Naive thymus-derived CD8-positive, alpha-beta T cell (primary cell): ENCODE results near the gene SH3RF2. TPM values are rescaled to one million over a fixed set of nuclear protein-coding genes. Genes with fewer than 3 reads are reported as not detected.
"Not testable (repeated sequence)": the region's sequence is repeated elsewhere in the genome, so short reads cannot be mapped to it uniquely, and the experiment has no call there.

ENCODE experiments used
- ATAC-seq, 2 donors: fragments of 150-1000 bp; cut with Tn5 transposase in 1 of 2; sonication (Bioruptor Pico), chemical (Tn5 transposase) in 1 of 2; 1 replicate in 1 of 2; 2 replicates in 1 of 2; pipeline ENCODE4 v1.10.0; 2021; ENCODE audit warnings: mild to moderate bottlenecking in 2 of 2, moderate library complexity in 2 of 2
- POLR2A ChIA-PET: fragments of 350-600 bp; sonication (Branson Sonifier 250); formaldehyde crosslinking; loops from one replicate; lab custom pipeline; 2021; ENCODE audit warnings: antibody characterized with exemption; lab: Charles Lee
- DNase-seq, 10 donors: peaks; one replicate each; pipeline versions ENCODE4 v3.0.0 to v3.0.0-alpha.2; 2020 to 2022
- H3K27ac Mint-ChIP-seq, 10 donors: one replicate each; pipeline ENCODE4 v1.8.0; 2020 to 2022; ENCODE audit warnings: mild to moderate bottlenecking in 10 of 10, mixed read lengths in 10 of 10, moderate library complexity in 4 of 10, inconsistent platforms in 1 of 10
- H3K27me3 Mint-ChIP-seq, 5 donors: one replicate each; pipeline ENCODE4 v1.8.0; 2021 to 2022; ENCODE audit warnings: mixed read lengths in 5 of 5
- H3K36me3 Mint-ChIP-seq, 3 donors: one replicate each; pipeline ENCODE4 v1.8.0; 2020 to 2022; ENCODE audit warnings: mixed read lengths in 3 of 3, mild to moderate bottlenecking in 2 of 3, inconsistent platforms in 1 of 3
- H3K4me1 Mint-ChIP-seq, 4 donors: one replicate each; pipeline ENCODE4 v1.8.0; 2021 to 2022; ENCODE audit warnings: mixed read lengths in 4 of 4
- H3K4me3 Mint-ChIP-seq, 10 donors: one replicate each; pipeline ENCODE4 v1.8.0; 2020 to 2022; ENCODE audit warnings: mild to moderate bottlenecking in 10 of 10, mixed read lengths in 10 of 10, moderate library complexity in 6 of 10, inconsistent platforms in 1 of 10
- H3K9me3 Mint-ChIP-seq, 9 donors: one replicate each; pipeline ENCODE4 v1.8.0; 2020 to 2022; ENCODE audit warnings: mixed read lengths in 9 of 9, mild to moderate bottlenecking in 3 of 9, inconsistent platforms in 1 of 9, moderate library complexity in 1 of 9
- polyA plus RNA-seq, 3 donors: library from polyadenylated mRNA; unstranded; fragments of 300-500 nt; fragmentation: Illumina TruSeq; gene quantifications; one replicate each; pipeline ENCODE4 v1.2.3, GENCODE V29; 2021
- total RNA-seq, 8 experiments: library from RNA in 2 of 8; stranded (reverse) in 2 of 8; gene quantifications; one replicate each; pipeline ENCODE4 v1.2.3 and lab custom pipeline; 2021 to 2026

SH3RF2 gene, protein sequence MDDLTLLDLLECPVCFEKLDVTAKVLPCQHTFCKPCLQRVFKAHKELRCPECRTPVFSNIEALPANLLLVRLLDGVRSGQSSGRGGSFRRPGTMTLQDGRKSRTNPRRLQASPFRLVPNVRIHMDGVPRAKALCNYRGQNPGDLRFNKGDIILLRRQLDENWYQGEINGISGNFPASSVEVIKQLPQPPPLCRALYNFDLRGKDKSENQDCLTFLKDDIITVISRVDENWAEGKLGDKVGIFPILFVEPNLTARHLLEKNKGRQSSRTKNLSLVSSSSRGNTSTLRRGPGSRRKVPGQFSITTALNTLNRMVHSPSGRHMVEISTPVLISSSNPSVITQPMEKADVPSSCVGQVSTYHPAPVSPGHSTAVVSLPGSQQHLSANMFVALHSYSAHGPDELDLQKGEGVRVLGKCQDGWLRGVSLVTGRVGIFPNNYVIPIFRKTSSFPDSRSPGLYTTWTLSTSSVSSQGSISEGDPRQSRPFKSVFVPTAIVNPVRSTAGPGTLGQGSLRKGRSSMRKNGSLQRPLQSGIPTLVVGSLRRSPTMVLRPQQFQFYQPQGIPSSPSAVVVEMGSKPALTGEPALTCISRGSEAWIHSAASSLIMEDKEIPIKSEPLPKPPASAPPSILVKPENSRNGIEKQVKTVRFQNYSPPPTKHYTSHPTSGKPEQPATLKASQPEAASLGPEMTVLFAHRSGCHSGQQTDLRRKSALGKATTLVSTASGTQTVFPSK
- not detected for total RNA-seq
- polyA plus RNA-seq = not detected
- total RNA-seq (lab: John Stamatoyannopoulos, UW) = 0 to 0.09 (median 0) reads per million in 6 experiments

DNA sequence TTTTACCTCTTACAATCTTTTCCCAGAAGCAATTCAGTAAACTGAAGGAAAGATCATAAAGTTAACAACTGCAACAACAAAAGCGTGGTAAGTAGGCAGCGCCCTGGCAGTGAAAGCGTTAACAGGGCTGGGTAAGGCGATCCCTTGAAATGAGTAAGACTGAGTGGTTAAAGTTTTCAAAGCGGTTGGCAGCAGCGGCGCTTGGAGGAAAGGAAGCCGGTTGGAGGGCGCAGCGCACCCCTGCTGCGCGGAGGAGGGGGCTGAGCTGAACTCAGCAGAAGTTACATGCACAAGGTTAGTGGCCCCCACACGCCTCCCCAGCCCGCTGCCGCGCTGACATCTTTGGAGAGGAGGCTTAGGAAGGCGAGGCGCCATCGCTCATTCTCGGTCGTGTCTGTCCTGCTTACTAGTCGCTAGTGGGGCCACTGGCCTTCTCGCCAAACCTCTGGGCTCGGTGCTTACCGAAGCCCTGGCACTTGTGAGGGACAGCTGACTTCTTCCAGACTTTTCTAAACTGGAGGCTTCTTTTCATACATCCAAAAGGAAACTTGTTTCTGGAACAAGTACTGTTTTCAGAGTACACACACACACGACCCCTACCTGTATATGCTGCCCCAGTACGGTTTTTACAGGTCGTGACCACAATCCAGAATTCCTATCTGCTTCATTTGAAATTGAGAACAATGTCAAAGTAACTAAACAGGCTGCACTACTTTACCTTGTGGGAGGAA, at the start of gene SH3RF2:
Gene SH3RF2, plus strand, starts transcription at position 178 of the 731 bp plus-strand sequence. CDS start 1,351 bp downstream, outside the sequence.
- H3K9me3 Mint-ChIP-seq = peaks cover 0 to 8% (median 0%) of the 10 kb centered on the region in 9 donors
- H3K27ac Mint-ChIP-seq = peak within 1 kb of the TSS in 1 of 10 donors; percentile 90
- DNase-seq (no peak), ATAC-seq (no peak)
- peaks cover 3 to 6% (median 4%) of the 10 kb centered on the region in 4 donors for H3K4me1 Mint-ChIP-seq
- H3K27me3 Mint-ChIP-seq = peaks cover 20 to 61% (median 29%) of the 10 kb centered on the region in 5 donors
- no peaks in the 10 kb centered on the region for H3K36me3 Mint-ChIP-seq
- POLR2A ChIA-PET = no interaction called here
- peak within 1 kb of the TSS in 2 of 10 donors; percentile 6 to 24 for H3K4me3 Mint-ChIP-seq

DNA sequence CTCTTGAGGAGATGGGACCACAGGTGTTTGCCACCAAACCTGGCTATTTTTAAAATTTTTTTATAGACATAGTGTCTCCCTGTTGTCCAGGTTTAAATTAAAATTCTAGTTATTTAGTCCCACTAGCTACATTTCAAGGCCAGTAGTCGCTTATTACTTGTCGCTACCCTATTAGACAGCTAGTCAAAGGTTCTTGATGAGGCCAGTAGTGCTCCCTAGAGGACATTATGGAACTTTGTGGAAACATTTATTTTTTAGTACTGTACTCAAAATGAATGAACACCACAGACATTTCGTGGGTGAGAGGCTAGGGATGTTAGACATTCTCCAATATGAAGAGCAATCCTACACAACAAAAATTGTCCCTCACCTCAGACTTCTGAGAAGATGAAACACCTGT, 49.2 kb upstream of the SH3RF2 start:
- Mint-ChIP-seq H3K4me1 (no peaks in the 10 kb centered on the region), H3K9me3 (peaks cover 0 to 21% (median 12%) of the 10 kb centered on the region in 9 donors), H3K36me3 (peaks cover 0 to 16% (median 0%) of the 10 kb centered on the region in 3 donors), H3K27ac (no peak overlapping the region), H3K4me3 (no peak overlapping the region), H3K27me3 (peaks cover 0 to 9% (median 6%) of the 10 kb centered on the region in 5 donors)
- POLR2A ChIA-PET = no interaction called here
- DNase-seq = no peak
- no peak for ATAC-seq

DNA sequence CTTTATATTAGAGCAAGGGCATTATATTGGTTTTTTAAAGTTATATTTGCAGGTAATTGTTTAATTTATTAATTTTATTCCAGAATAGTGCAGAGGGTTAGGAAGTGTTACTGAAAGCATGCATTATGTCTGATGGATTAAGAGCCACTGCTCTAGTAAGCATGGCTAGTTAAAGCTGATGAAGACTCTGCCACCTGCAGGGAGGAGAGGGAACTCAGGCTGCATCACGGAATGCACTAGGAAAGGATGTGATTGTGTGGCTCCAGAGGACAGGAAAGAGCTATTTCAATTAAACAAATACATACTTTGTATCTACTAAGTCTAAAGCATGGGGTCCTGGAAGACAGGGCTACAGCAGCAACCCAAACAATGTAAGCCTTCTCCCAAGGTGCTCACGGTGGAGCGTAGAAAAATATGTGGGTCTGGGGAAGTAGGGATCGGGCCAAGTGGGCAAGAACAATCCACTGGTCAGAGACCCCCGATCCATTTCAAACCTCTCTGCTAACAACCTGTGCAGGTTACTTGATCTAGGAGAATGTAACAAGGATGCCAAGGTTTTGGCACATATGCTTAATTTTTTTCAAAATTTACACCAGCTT, 48.3 kb upstream of the SH3RF2 start:
- Mint-ChIP-seq H3K36me3 (peaks cover 0 to 20% (median 0%) of the 10 kb centered on the region in 3 donors), H3K4me3 (no peak overlapping the region), H3K9me3 (peaks cover 0 to 21% (median 12%) of the 10 kb centered on the region in 9 donors), H3K4me1 (no peaks in the 10 kb centered on the region), H3K27ac (no peak overlapping the region), H3K27me3 (peaks cover 0 to 9% (median 7%) of the 10 kb centered on the region in 5 donors)
- POLR2A ChIA-PET = no interaction called here
- no peak for ATAC-seq
- no peak for DNase-seq

DNA sequence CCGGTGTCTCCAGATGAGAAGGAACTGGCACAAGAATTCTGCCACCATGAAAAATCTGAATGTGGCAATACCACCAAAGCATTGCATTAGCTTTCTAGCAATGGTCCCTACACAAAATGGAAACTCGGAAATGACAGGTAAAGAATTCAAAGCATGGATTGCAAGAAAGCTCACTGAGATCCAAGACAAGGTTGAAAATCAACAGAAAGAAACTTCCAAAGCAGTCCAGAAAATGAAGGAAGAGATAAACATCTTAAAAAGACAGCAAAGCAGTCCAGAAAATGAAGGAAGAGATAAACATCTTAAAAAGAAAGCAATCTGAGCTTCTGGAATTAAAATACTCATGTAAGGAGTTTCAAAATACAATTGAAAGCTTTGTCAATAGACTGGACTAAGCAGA, 46.8 kb upstream of the SH3RF2 start:
- H3K27me3 Mint-ChIP-seq = peaks cover 5 to 9% (median 7%) of the 10 kb centered on the region in 5 donors

DNA sequence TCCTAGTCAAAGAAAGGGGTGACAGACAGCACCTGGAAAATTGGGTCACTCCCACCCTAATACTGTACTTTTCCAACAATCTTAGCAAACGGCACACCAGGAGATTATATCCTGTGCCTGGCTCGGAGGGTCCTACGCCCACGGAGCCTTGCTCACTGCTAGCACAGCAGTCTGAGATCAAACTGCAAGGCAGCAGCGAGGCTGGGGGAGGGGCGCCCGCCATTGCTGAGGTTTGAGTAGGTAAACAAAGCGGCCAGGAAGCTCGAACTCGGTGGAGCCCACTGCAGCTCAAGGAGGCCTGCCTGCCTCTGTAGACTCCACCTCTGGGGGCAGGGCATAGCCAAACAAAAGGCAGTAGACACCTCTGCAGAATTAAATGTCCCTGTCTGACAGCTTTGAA, 45.0 kb upstream of the SH3RF2 start:
- H3K4me3 Mint-ChIP-seq, POLR2A ChIA-PET, ATAC-seq, DNase-seq, H3K27me3 Mint-ChIP-seq, H3K4me1 Mint-ChIP-seq, H3K27ac Mint-ChIP-seq: not testable (repeated sequence)
- H3K9me3 Mint-ChIP-seq = peaks cover 0 to 31% (median 16%) of the 10 kb centered on the region in 9 donors
- H3K36me3 Mint-ChIP-seq = peaks cover 0 to 20% (median 0%) of the 10 kb centered on the region in 3 donors

More for the DNA sequence above, 46.8 kb upstream of the SH3RF2 start:
- DNase-seq = no peak
- no peak for ATAC-seq
- Mint-ChIP-seq H3K36me3 (peaks cover 0 to 20% (median 0%) of the 10 kb centered on the region in 3 donors), H3K4me3 (no peak overlapping the region), H3K9me3 (peaks cover 0 to 29% (median 12%) of the 10 kb centered on the region in 9 donors), H3K27ac (no peak overlapping the region), H3K4me1 (no peaks in the 10 kb centered on the region)
- POLR2A ChIA-PET = no interaction called here

DNA sequence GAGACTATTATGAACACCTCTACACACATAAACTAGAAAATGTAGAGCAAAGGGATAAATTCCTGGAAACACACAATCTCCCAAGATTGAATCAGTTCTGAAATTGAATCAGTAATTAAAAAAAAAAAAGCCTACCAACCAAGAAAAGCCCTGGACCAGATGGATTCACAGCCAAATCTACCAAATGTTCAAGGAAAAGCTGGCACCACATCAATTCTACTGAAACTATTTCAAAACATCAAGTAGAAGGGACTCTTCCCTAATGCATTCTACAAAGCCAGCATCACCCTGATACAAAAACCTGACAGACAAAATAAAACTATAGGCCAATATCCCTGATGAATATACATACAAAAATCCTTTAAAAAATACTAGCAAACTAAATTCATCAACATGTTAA, 38.2 kb upstream of the SH3RF2 start:
- Mint-ChIP-seq H3K4me3 (no peak overlapping the region), H3K36me3 (no peaks in the 10 kb centered on the region), H3K4me1 (no peaks in the 10 kb centered on the region), H3K27ac (no peak overlapping the region), H3K9me3 (peaks cover 3 to 27% (median 13%) of the 10 kb centered on the region in 9 donors), H3K27me3 (peaks cover 0 to 9% (median 0%) of the 10 kb centered on the region in 5 donors)
- POLR2A ChIA-PET = no interaction called here
- DNase-seq (no peak), ATAC-seq (no peak)

DNA sequence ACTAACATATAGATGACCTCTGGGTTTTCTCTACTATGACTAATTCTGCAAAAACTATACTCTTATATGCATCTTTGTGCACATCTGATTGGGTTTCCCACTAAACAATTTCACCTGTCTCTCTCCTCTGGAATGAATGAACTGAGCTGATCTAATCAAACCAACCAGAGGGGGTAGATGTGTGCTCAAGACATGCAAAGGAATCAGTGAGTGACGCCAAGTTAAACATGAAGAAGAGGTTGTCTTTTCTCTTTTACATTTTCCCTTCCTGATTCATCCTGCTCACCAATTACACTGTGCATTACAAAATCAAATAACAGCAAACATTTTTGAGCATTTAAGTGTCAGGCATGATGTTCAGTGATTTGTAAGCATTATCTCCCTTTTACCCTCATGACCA, 34.0 kb upstream of the SH3RF2 start:
- H3K9me3 Mint-ChIP-seq = peaks cover 1 to 25% (median 10%) of the 10 kb centered on the region in 9 donors
- H3K4me3 Mint-ChIP-seq = no peak overlapping the region
- DNase-seq (no peak), ATAC-seq (no peak)
- H3K4me1 Mint-ChIP-seq = no peaks in the 10 kb centered on the region
- peaks cover 0 to 11% (median 2%) of the 10 kb centered on the region in 5 donors for H3K27me3 Mint-ChIP-seq
- H3K36me3 Mint-ChIP-seq = peaks cover 0 to 2% (median 0%) of the 10 kb centered on the region in 3 donors
- POLR2A ChIA-PET = no interaction called here
- H3K27ac Mint-ChIP-seq = no peak overlapping the region

DNA sequence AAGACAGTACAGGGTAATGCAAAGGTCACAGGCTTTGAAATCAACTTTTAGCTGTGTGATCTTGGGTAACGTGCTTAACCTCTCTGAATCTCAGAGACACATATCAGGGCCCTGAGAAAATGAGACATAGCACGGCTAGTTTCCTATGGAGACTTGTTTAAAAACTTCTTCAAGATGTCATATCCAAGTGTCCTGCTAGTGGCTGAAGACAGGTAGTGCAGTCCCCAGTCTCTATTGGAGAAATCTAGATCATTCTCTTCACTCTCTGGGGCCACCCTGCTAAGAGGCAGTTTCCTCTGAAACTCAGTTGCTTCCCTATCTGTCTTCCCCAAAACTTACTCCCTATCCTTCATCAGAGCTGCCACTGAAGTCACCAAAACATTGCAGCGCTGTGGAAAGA, 33.3 kb upstream of the SH3RF2 start:
- DNase-seq (no peak), ATAC-seq (no peak)
- peaks cover 1 to 19% (median 5%) of the 10 kb centered on the region in 9 donors for H3K9me3 Mint-ChIP-seq
- POLR2A ChIA-PET = no interaction called here
- no peak overlapping the region for H3K27ac Mint-ChIP-seq
- no peaks in the 10 kb centered on the region for H3K4me1 Mint-ChIP-seq
- no peak overlapping the region for H3K4me3 Mint-ChIP-seq
- H3K27me3 Mint-ChIP-seq = peaks cover 0 to 14% (median 2%) of the 10 kb centered on the region in 5 donors
- peaks cover 0 to 2% (median 0%) of the 10 kb centered on the region in 3 donors for H3K36me3 Mint-ChIP-seq

DNA sequence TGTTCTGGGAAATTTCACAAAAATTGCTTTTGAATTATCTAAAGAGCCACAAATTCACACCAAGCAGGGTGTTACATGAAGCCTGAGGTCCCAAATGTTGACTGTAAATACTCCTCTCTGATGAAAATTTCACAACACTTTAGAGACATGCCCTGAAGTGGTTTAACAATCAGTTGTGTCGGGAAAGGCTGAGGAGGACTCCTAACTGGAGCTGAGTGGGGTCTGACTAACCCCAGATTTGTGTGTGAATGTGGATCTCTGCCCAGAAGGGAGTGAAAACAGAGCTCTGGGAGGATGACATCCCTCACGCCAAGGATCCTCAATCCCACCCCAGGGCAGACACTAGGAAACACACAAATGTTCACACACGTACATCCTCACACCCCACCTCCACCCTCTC, 32.5 kb upstream of the SH3RF2 start:
- no peaks in the 10 kb centered on the region for H3K4me1 Mint-ChIP-seq
- POLR2A ChIA-PET = no interaction called here
- H3K27me3 Mint-ChIP-seq = peaks cover 0 to 14% (median 2%) of the 10 kb centered on the region in 5 donors
- no peak overlapping the region for H3K27ac Mint-ChIP-seq
- DNase-seq (no peak), ATAC-seq (no peak)
- peaks cover 0 to 2% (median 0%) of the 10 kb centered on the region in 3 donors for H3K36me3 Mint-ChIP-seq
- H3K9me3 Mint-ChIP-seq = peaks cover 0 to 14% (median 4%) of the 10 kb centered on the region in 9 donors
- no peak overlapping the region for H3K4me3 Mint-ChIP-seq

DNA sequence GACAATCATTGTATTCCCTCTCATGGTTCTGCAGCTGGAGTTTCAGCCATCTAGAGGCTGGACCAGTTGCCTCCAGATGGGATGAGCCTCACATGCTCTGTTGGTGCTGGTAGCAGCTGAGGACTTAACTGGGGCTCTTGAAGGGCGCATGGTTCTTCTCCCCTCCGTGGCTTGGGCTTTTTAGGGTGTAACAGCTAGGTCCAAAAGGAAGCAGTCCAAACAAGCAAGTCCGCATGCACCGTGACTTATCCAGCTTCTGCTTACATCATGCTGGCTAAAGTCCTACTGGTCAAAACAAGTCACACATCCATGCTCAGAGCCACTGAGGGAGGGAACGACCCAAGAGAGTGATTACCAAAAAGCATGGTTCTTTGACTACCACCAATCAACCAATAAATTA, 31.6 kb upstream of the SH3RF2 start:
- no peak overlapping the region for H3K4me3 Mint-ChIP-seq
- peaks cover 0 to 14% (median 2%) of the 10 kb centered on the region in 5 donors for H3K27me3 Mint-ChIP-seq
- H3K4me1 Mint-ChIP-seq = no peaks in the 10 kb centered on the region
- ATAC-seq (no peak), DNase-seq (no peak)
- peaks cover 0 to 9% (median 4%) of the 10 kb centered on the region in 9 donors for H3K9me3 Mint-ChIP-seq
- peaks cover 0 to 2% (median 0%) of the 10 kb centered on the region in 3 donors for H3K36me3 Mint-ChIP-seq
- POLR2A ChIA-PET = no interaction called here
- no peak overlapping the region for H3K27ac Mint-ChIP-seq

DNA sequence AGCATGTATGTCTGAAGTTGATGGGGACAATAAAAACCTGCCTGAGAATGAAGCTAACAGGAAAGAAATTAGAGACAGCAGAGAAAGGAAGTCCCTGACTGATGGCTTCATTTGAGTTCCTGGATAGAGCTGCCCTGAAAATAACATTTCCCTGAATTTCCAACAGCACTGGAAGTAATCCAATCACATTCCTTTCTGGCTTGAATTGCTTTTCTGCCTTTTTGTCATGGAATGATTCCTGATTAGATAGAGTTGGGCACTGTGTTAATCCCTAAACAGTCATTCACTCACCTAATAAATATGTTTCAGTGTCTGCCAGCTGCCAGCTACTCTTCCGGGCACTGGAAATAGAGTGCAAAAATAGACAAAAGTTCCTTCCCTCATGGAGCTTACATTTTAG, 30.0 kb upstream of the SH3RF2 start:
- H3K4me3 Mint-ChIP-seq = no peak overlapping the region
- H3K27ac Mint-ChIP-seq = no peak overlapping the region
- POLR2A ChIA-PET = no interaction called here
- no peak for ATAC-seq
- H3K4me1 Mint-ChIP-seq = no peaks in the 10 kb centered on the region
- H3K36me3 Mint-ChIP-seq = peaks cover 0 to 2% (median 0%) of the 10 kb centered on the region in 3 donors
- no peak for DNase-seq
- H3K9me3 Mint-ChIP-seq = peaks cover 0 to under 1% (median 0%) of the 10 kb centered on the region in 9 donors
- peaks cover 0 to 14% (median 2%) of the 10 kb centered on the region in 5 donors for H3K27me3 Mint-ChIP-seq
